Measurements from ENCODE around the gene CCN2.

CCN2 gene

DNA sequence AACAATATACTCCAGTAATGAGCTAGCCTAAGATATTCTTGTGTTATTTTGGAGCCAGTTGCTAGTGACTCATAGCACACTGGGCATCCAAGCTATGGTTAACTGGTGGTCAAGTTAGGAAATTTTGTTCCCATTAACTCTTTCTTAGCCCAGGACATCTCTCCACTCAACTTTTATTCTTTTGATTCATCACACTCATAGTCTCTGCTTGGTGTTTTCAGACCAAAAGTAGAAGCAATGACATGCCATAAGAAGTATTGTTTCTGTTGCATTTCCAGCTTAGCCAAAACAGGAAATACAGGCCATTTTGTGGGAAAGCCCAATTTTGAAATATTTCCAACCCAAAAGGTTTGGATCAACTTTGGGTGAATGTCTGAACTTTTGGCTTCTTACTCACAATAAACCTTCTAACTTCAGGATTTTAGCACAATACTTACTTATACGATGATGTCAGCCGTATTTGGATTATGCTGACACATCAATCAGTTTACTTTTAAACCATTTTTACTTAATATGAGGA is 31.6 kb upstream of the CCN2 start:
- TF ChIP-seq SPI1 (IDR thresholded peaks at IDR 0.05; ENCODE audit: low read depth, low read length) (no peak), TAF1 (IDR thresholded peaks at IDR 0.05; ENCODE audit: low read depth, low read length) (no peak), POU2F2 (IDR thresholded peaks at IDR 0.05; ENCODE audit: low read depth, low read length) (no peak), PAX5 (IDR thresholded peaks at IDR 0.05; ENCODE audit: insufficient read depth, low read length, severe bottlenecking) (no peak), POLR2A (IDR thresholded peaks at IDR 0.05; ENCODE audit: low read depth, low read length) (no peak), POLR2AphosphoS5 (IDR thresholded peaks at IDR 0.05; ENCODE audit: low read depth, low read length) (no peak)
- no peak for FAIRE-seq

DNA sequence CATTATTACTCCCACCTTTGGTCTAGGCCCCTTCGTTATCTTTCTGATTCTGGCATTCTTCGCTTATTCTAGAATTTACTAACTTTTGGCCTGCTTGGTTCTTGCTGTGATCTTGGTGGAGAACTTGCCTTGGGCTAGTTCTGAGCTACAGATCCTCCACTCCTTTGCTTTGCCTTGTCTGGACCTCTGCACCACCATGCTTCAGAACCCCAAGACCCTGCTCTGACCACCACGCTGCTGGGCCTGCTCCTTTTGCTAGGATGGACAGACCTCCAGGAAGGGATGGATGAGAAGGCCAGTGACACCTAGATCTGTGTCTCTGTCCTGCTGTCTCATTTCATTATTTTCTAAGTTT is 30.4 kb upstream of the CCN2 start:
- FAIRE-seq (no peak), DNase-seq (ENCODE audit: insufficient read length, low spot score) (no peak)

More for the DNA sequence above, 31.6 kb upstream of the CCN2 start:
- no peak for DNase-seq (ENCODE audit: insufficient read length, low spot score)

GRCh38 chr6:131980791-131981623 is 29.8 kb upstream of the CCN2 start:
- no peak for DNase-seq (ENCODE audit: insufficient read length, low spot score)
- no peak for FAIRE-seq
- TF ChIP-seq PAX5 (IDR thresholded peaks at IDR 0.05; ENCODE audit: insufficient read depth, low read length, severe bottlenecking) (no peak), POLR2A (IDR thresholded peaks at IDR 0.05; ENCODE audit: low read depth, low read length) (no peak), POLR2AphosphoS5 (IDR thresholded peaks at IDR 0.05; ENCODE audit: low read depth, low read length) (no peak), TAF1 (IDR thresholded peaks at IDR 0.05; ENCODE audit: low read depth, low read length) (no peak), SPI1 (IDR thresholded peaks at IDR 0.05; ENCODE audit: low read depth, low read length) (no peak), POU2F2 (IDR thresholded peaks at IDR 0.05; ENCODE audit: low read depth, low read length) (no peak)

More for the DNA sequence above, 30.4 kb upstream of the CCN2 start:
- TF ChIP-seq POLR2AphosphoS5 (IDR thresholded peaks at IDR 0.05; ENCODE audit: low read depth, low read length) (no peak), PAX5 (IDR thresholded peaks at IDR 0.05; ENCODE audit: insufficient read depth, low read length, severe bottlenecking) (no peak), SPI1 (IDR thresholded peaks at IDR 0.05; ENCODE audit: low read depth, low read length) (no peak), POLR2A (IDR thresholded peaks at IDR 0.05; ENCODE audit: low read depth, low read length) (no peak), TAF1 (IDR thresholded peaks at IDR 0.05; ENCODE audit: low read depth, low read length) (no peak), POU2F2 (IDR thresholded peaks at IDR 0.05; ENCODE audit: low read depth, low read length) (no peak)

DNA sequence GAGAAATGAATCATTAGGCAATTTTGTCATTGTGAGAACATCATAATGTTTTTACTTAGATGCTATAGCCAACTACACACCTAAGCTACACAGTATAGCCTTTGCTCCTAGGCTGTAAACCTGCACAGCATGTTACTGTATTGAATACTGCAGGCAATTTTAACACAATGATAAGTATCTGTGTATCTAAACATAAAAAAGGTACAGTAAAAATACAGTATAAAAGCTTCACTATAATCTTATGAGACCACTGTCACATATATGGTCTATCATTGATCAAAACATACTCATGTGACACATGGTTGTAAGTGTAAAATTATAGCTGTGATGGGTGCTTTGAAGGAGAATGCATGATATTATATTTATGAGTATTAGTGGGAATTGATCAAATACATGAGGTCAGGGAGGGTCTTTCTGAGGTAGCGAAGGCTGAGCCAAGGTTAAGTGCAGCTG is 29.2 kb upstream of the CCN2 start:
- FAIRE-seq, result no peak
- no peak for TF ChIP-seq POLR2A (IDR thresholded peaks at IDR 0.05; ENCODE audit: low read depth, low read length)
- TF ChIP-seq POLR2AphosphoS5 (IDR thresholded peaks at IDR 0.05; ENCODE audit: low read depth, low read length), result no peak
- TF ChIP-seq TAF1 (IDR thresholded peaks at IDR 0.05; ENCODE audit: low read depth, low read length), result no peak
- TF ChIP-seq PAX5 (IDR thresholded peaks at IDR 0.05; ENCODE audit: insufficient read depth, low read length, severe bottlenecking), result no peak
- TF ChIP-seq POU2F2 (IDR thresholded peaks at IDR 0.05; ENCODE audit: low read depth, low read length), result no peak
- TF ChIP-seq SPI1 (IDR thresholded peaks at IDR 0.05; ENCODE audit: low read depth, low read length), result no peak
- no peak for DNase-seq (ENCODE audit: insufficient read length, low spot score)

DNA sequence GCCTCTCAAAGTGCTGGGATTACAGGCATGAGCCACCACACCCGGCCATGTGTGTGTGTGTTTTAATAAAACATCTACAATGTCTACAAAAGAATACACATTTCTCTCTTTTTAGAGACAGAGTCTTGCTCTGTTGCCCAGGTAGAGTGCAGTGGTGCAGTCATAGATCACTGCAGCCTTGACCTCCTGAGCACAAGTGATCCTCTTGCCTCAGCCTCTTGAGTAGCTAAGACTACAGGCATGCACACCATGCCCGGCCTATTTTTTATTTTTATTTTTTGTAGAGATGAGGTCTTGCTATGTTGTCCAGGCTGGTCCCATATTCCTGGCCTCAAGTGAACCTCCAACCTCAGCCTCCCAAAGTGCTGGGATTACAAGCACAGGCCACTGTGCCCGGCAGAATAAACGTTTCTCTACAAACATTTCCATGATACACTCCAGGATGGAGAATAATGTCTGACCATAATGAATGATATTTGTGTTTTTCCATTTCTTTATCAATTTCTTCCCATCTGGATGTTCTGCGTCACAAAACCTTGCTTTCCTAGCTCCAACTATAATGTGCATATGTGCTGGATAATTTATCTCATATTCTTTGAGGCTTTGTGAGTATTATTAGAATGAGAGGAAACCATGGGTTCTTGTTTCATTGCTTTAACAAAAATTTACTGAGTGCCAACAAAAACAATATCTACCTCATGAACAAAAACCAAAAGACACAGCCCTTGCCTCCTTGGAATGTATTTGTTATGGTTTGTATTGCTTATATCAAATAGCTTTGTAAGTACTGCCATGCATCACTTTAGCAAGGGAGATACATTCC is 28.6 kb upstream of the CCN2 start:
- no peak for FAIRE-seq

GRCh38 chr6:131978522-131978921 is 27.4 kb upstream of the CCN2 start:
- no peak for FAIRE-seq
- TF ChIP-seq SPI1 (IDR thresholded peaks at IDR 0.05; ENCODE audit: low read depth, low read length) (no peak), POLR2AphosphoS5 (IDR thresholded peaks at IDR 0.05; ENCODE audit: low read depth, low read length) (no peak), TAF1 (IDR thresholded peaks at IDR 0.05; ENCODE audit: low read depth, low read length) (no peak)
- no peak for DNase-seq (ENCODE audit: insufficient read length, low spot score)

More for the DNA sequence above, 28.6 kb upstream of the CCN2 start:
- DNase-seq (ENCODE audit: insufficient read length, low spot score), result no peak
- no peak for TF ChIP-seq SPI1 (IDR thresholded peaks at IDR 0.05; ENCODE audit: low read depth, low read length)
- no peak for TF ChIP-seq PAX5 (IDR thresholded peaks at IDR 0.05; ENCODE audit: insufficient read depth, low read length, severe bottlenecking)
- TF ChIP-seq POLR2AphosphoS5 (IDR thresholded peaks at IDR 0.05; ENCODE audit: low read depth, low read length), result no peak
- no peak for TF ChIP-seq POLR2A (IDR thresholded peaks at IDR 0.05; ENCODE audit: low read depth, low read length)
- no peak for TF ChIP-seq TAF1 (IDR thresholded peaks at IDR 0.05; ENCODE audit: low read depth, low read length)
- TF ChIP-seq POU2F2 (IDR thresholded peaks at IDR 0.05; ENCODE audit: low read depth, low read length), result no peak

GRCh38 chr6:131976545-131977061 is 25.4 kb upstream of the CCN2 start:
- DNase-seq (ENCODE audit: insufficient read length, low spot score) (no peak), FAIRE-seq (no peak)
- TF ChIP-seq POU2F2 (IDR thresholded peaks at IDR 0.05; ENCODE audit: low read depth, low read length) (no peak), POLR2A (IDR thresholded peaks at IDR 0.05; ENCODE audit: low read depth, low read length) (no peak), SPI1 (IDR thresholded peaks at IDR 0.05; ENCODE audit: low read depth, low read length) (no peak), POLR2AphosphoS5 (IDR thresholded peaks at IDR 0.05; ENCODE audit: low read depth, low read length) (no peak), TAF1 (IDR thresholded peaks at IDR 0.05; ENCODE audit: low read depth, low read length) (no peak), PAX5 (IDR thresholded peaks at IDR 0.05; ENCODE audit: insufficient read depth, low read length, severe bottlenecking) (no peak)

GRCh38 chr6:131972741-131973140 is 21.6 kb upstream of the CCN2 start:
- no peak for DNase-seq (ENCODE audit: insufficient read length, low spot score)
- FAIRE-seq, result no peak
- TF ChIP-seq POLR2A (IDR thresholded peaks at IDR 0.05; ENCODE audit: low read depth, low read length), result no peak
- no peak for TF ChIP-seq SPI1 (IDR thresholded peaks at IDR 0.05; ENCODE audit: low read depth, low read length)
- no peak for TF ChIP-seq TAF1 (IDR thresholded peaks at IDR 0.05; ENCODE audit: low read depth, low read length)
- TF ChIP-seq POU2F2 (IDR thresholded peaks at IDR 0.05; ENCODE audit: low read depth, low read length), result no peak
- TF ChIP-seq PAX5 (IDR thresholded peaks at IDR 0.05; ENCODE audit: insufficient read depth, low read length, severe bottlenecking), result no peak
- TF ChIP-seq POLR2AphosphoS5 (IDR thresholded peaks at IDR 0.05; ENCODE audit: low read depth, low read length), result no peak

Measured in GM12891 (cell line).